GM21390 (cell line): ENCODE measurements around the gene COPB2.
A peak's percentile ranks its signal among the peaks of the same experiment; 100 is the strongest.
"Not testable (repeated sequence)": the region's sequence is repeated elsewhere in the genome, so short reads cannot be mapped to it uniquely, and the experiment has no call there.

Experiments
- ATAC-seq: cut with Tn5 transposase; IDR thresholded peaks from one replicate; pipeline ENCODE4 v1.9.1; 2021; ENCODE audit not compliant: unreplicated experiment

The COPB2 gene

GRCh38 chr3:139380575-139380974 is 8.9 kb downstream of the COPB2 start:
- no peak for ATAC-seq

GRCh38 chr3:139378587-139379241 is 10.7 kb downstream of the COPB2 start:
- no peak for ATAC-seq

DNA sequence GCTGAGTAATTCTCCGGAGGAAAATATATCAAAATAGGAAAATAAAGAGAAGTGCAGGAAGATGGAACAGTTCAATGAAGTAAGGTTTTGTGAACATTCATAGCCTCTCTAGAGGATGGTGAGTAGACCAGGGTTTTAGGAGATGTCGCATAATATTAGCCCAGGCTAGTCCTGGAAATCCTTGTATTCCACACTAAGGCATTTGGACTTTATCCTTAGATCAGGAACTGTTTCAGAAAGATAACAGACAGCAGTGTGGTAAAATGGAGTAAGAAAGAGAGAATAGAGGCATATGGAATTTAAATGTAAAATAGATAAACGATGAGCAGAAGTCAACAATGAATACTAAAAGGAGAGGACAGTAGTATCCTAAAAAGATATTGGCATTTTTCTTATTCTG is 12.1 kb downstream of the COPB2 start:
- ATAC-seq = no peak

DNA sequence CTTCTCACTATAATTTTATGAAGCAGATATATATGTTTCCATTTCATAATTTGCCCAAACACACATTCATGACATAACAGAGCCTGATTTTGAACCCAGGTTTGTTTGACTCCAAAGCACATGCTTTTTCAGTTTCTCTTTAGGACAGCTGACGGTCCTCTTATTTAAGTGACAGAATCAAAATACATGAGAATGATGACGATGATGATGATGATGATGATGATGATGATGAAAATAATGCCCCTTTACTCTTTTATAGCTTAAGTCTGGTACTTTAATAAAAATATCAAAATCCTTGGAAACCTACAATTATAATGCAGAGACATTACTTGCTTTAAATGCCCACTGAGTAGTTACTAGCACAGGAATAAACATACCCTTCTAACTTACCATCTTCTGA is 15.3 kb downstream of the COPB2 start:
- no peak for ATAC-seq

DNA sequence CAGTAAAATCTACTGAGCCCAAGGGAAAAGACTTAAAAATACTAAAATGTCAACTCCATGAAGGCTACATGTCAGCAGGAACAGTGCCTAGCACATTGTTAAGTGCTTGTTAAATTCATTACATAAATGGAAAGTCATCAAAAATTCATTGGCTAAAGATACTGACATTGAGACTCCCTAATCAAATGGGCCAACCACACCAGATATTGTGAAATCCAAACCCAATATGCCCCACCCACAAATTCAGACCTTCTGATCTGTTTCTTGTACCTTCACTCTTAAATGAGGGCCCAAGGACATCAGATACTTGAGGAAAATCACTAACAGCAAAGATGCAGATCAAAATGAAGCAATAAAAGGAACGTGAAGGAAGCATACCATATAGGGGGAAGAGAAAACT is 24.9 kb downstream of the COPB2 start:
- no peak for ATAC-seq

DNA sequence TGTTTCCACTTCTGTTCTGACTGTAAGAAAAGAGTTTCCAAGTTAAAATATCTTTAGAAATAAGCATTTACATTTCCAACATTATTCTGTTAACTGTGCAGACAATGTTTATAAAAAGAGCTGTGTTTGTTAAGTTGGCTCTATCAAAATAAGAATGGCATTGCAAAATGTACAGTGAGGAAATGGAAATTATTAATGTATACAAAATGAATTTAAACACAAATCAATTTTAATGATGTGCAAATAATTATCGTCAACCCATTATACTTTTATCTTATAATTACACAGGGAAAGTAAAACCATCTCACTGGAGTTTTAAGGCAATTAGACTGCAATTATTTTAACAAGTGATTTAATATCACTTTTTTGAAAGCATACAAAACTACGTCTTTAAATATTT is 28.2 kb downstream of the COPB2 start:
- no peak for ATAC-seq

DNA sequence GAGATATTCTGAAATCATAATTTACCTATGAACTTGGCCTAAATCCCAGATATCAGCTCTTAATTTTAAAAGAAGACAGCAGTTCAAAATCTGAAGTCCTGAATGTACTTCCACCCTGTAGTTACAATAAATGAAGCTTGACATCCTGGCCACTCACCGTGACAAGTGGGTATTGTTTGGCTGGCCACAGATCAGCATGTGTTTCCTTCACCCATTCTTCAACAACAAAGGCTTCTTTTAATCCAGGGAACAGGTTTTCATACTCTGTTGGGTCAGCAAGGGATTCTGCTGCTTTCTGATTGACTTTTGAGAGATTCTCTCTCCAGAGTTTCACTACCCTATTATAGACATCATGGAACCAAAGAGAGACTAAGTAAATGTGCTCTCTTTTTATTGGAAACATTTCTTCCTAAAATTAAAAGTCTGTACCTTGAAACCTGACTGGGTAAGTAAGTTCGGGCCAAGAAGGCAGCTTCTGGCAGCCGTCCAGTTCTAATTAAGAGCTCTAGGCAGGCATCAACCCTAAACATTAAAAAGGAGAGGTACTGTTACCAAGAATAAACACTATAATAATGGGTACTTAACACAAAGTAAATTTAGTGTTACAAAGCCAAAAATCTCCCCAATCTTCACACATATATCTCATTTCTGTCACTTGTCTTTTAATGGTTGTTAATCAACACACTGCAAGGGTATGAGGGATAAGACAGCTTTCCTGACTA is 30.4 kb downstream of the COPB2 start:
- ATAC-seq = no peak

- ATAC-seq = no peak
These were observed 31.5 kb downstream of the COPB2 start for GRCh38 chr3:139357899-139358298.

DNA sequence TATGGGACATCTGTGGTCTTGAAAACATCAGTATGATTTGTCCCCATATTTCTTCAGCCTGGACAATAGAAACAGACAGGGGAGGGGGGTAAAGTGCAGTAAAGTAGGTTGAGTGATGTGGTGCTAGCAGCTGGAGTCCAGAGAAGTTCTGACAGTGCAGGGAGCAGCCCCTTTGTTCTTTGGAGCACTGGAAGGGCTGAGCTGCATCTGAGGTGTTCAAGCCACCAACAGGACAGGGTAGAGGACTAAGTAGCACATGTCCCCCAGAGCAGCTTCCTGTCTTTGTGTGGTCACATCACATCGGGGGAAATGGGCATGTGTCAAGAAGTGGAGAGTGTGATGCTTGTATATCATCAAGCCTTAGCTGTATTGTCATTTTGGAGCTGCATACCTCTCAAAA is 33.6 kb downstream of the COPB2 start:
- no peak for ATAC-seq

GRCh38 chr3:139355476-139355875 is 34.0 kb downstream of the COPB2 start:
- no peak for ATAC-seq

GRCh38 chr3:139354661-139355060 is 34.8 kb downstream of the COPB2 start:
- no peak for ATAC-seq

GRCh38 chr3:139353920-139354556 is 35.4 kb downstream of the COPB2 start:
- no peak for ATAC-seq

- no peak for ATAC-seq
These were observed 42.7 kb downstream of the COPB2 start for GRCh38 chr3:139346771-139347170.

DNA sequence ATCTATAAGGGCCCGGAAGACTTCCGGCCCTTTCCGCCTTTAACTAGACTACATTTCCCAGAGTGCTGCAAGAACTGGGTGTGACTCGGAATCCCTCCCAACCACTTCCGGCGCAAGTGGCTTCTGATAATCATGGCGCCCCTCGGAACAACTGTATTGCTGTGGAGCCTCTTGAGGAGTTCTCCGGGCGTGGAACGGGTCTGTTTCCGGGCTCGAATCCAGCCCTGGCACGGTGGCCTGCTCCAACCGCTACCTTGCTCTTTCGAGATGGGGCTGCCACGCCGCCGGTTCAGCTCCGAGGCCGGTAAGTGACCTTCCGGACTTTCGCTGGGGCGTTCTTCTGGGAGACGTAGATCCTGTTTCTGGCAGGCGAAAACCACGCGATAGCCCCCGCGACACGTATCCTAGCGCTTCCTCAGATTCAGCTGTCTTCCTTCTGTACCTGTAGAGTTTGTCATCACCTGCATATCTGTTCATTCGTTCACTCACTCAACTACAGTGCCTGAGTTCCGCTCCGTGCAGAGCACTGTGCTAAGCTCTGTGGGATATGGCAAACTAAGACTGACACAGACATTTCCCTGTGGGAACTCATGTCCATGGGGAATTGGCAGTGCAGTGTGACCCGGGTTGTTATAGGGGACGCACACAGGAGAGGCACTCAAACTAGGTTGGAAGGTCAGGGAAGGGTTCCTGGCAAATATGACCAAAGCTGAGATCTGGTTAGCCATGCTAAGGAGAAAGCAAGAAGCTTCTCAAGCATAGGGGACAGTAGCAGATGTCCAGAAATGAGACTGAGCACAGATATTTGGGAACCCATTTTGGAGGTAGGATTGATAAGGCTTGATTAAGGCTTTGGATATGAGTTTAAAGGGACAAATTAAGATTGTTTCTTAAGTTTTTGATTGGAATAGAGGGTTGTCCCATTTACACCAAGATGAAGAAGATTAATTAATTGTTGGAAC is 45.3 kb downstream of the COPB2 start, which contains the start of gene MRPS22:
TSS of gene MRPS22 (plus strand) at position 126 of the 962 bp plus-strand sequence. CDS start at position 133, 7 bp downstream.
- peak; percentile 99 for ATAC-seq

- no peak for ATAC-seq
These were observed 47.4 kb downstream of the COPB2 start for GRCh38 chr3:139342054-139342453.

- ATAC-seq = no peak
These were observed 48.7 kb downstream of the COPB2 start for GRCh38 chr3:139340784-139341183.

GRCh38 chr3:139339219-139339906 is 50.1 kb downstream of the COPB2 start:
- no peak for ATAC-seq

DNA sequence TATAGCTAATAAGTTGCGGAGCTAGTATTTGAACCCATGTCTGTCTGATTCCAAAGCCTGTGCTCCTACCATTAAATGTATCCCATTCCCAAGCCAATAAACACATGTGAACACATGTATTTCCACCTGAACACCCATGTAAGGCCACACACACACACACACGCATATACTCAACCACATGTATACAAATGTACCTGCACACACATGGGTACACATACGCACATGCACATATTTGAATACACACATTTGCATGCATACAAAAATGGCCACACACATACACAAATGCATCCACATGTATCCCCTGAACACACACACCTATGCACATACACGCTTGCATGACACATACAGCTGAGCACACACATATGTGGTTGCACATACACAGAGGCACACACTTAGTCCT is 51.0 kb downstream of the COPB2 start:
- ATAC-seq = no peak

GRCh38 chr3:139334675-139335074 is 54.8 kb downstream of the COPB2 start:
- not testable (repeated sequence) for ATAC-seq

DNA sequence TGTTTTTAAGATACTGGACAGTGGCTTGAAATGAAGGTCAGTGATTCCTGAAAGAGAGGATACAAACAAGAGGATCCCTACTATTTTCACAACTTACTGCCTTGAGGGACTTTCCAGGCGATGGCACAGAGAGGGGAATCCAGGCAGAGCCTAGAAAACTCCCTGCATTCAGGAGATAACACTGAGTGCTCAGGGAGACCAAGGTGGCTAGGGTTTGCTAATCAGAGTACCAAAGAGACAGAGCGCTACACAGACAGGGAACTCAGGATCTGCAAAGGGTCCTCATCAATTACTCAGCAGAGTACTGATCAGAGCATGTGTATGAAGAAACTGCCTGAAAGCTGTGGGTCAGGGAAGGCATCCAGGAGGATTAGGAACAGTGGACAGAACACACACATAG is 57.4 kb downstream of the COPB2 start:
- no peak for ATAC-seq
